HL-60/S4 (cell line): ENCODE results near the gene ADGRA1.
"Not testable (repeated sequence)": the region's sequence is repeated elsewhere in the genome, so short reads cannot be mapped to it uniquely, and the experiment has no call there.

Experiments
- in situ Hi-C: fragments of 300-500 bp; cut with MboI; formaldehyde crosslinking; loops from 2 replicates; pipeline ENCODE4 v1.14.3; 2022; ENCODE audit warnings: low sequenced_read_pairs

Gene ADGRA1

GRCh38 chr10:133174689-133175263, 87.1 kb downstream of the ADGRA1 start:
- in situ Hi-C loops, result no loop called here

GRCh38 chr10:133175624-133176023, 87.9 kb downstream of the ADGRA1 start:
- in situ Hi-C loops, result not testable (repeated sequence)

GRCh38 chr10:133176546-133176945, 88.8 kb downstream of the ADGRA1 start:
- in situ Hi-C loops, result no loop called here

- in situ Hi-C loops, result no loop called here
These were observed 89.8 kb downstream of the ADGRA1 start for GRCh38 chr10:133177380-133178157.

GRCh38 chr10:133178357-133179127, 90.8 kb downstream of the ADGRA1 start:
- in situ Hi-C loops, result no loop called here

GRCh38 chr10:133179128-133179520, 91.4 kb downstream of the ADGRA1 start:
- in situ Hi-C loops, result no loop called here

- in situ Hi-C loops, result no loop called here
These were observed 91.9 kb downstream of the ADGRA1 start for GRCh38 chr10:133179651-133180050.

- in situ Hi-C loops, result no loop called here
These were observed 92.7 kb downstream of the ADGRA1 start for GRCh38 chr10:133180192-133180964.

GRCh38 chr10:133180965-133181639, 93.4 kb downstream of the ADGRA1 start:
- in situ Hi-C loops, result no loop called here
